Activated T-helper 17 cell treated with anti-CD3 and anti-CD28 coated beads, Interleukin-2, amount 50 U/mL, for 72 hours (primary cell): ENCODE measurements around the gene CHRNE. TPM values are rescaled to one million over a fixed set of nuclear protein-coding genes. Genes with fewer than 3 reads are reported as not detected.

Source experiments
- ATAC-seq: fragments of 150-1000 bp; cut with Tn5 transposase; replicated peaks from 2 replicates; pipeline ENCODE4 v1.10.0; 2021; ENCODE audit warnings: mild to moderate bottlenecking, moderate library complexity
- H3K27ac Mint-ChIP-seq: one replicate; pipeline ENCODE4 v1.8.0; 2022; ENCODE audit warnings: mixed read lengths
- H3K27me3 Mint-ChIP-seq: one replicate; pipeline ENCODE4 v1.8.0; 2022; ENCODE audit warnings: mixed read lengths
- H3K36me3 Mint-ChIP-seq: one replicate; pipeline ENCODE4 v1.8.0; 2022; ENCODE audit warnings: low read depth, mild to moderate bottlenecking, mixed read lengths
- H3K4me1 Mint-ChIP-seq: one replicate; pipeline ENCODE4 v1.8.0; 2022; ENCODE audit warnings: mixed read lengths
- H3K4me3 Mint-ChIP-seq: one replicate; pipeline ENCODE4 v1.8.0; 2022; ENCODE audit warnings: mild to moderate bottlenecking, mixed read lengths
- H3K9me3 Mint-ChIP-seq: one replicate; pipeline ENCODE4 v1.8.0; 2022; ENCODE audit warnings: mixed read lengths
- total RNA-seq, 2 donors: library from RNA; stranded (reverse); gene quantifications; one replicate each; pipeline ENCODE4 v1.2.3, GENCODE V29; 2022

Gene CHRNE
- total RNA-seq, 2 donors from 2014 or later = 0.35 to 0.69 TPM

- Mint-ChIP-seq H3K27me3 (no peaks in the 10 kb centered on the region), H3K4me1 (peaks cover 40% of the 10 kb centered on the region), H3K4me3 (peak overlapping the region; percentile 91), H3K9me3 (no peaks in the 10 kb centered on the region), H3K27ac (peak overlapping the region; percentile 94), H3K36me3 (peaks cover 88% of the 10 kb centered on the region)
- ATAC-seq = no peak
These were observed 41.8 kb upstream of the CHRNE start for GRCh38 chr17:4944554-4945175.

- H3K27me3 Mint-ChIP-seq = no peaks in the 10 kb centered on the region
- H3K9me3 Mint-ChIP-seq = no peaks in the 10 kb centered on the region
- peaks cover 40% of the 10 kb centered on the region for H3K4me1 Mint-ChIP-seq
- ATAC-seq = peak; percentile 22
- peaks cover 90% of the 10 kb centered on the region for H3K36me3 Mint-ChIP-seq
- H3K4me3 Mint-ChIP-seq = peak overlapping the region; percentile 91
- H3K27ac Mint-ChIP-seq = peak overlapping the region; percentile 94
These were observed 41.3 kb upstream of the CHRNE start for GRCh38 chr17:4944163-4944553.

- H3K27me3 Mint-ChIP-seq = no peaks in the 10 kb centered on the region
These were observed 40.0 kb upstream of the CHRNE start for GRCh38 chr17:4942760-4943508.

GRCh38 chr17:4941319-4941610 lies 38.4 kb upstream of the CHRNE start:
- Mint-ChIP-seq H3K4me3 (peak overlapping the region; percentile 91), H3K27me3 (no peaks in the 10 kb centered on the region), H3K4me1 (peaks cover 47% of the 10 kb centered on the region), H3K36me3 (peaks cover 94% of the 10 kb centered on the region), H3K27ac (peak overlapping the region; percentile 93), H3K9me3 (no peaks in the 10 kb centered on the region)
- ATAC-seq = no peak

More at GRCh38 chr17:4942760-4943508, 40.0 kb upstream of the CHRNE start:
- H3K4me1 Mint-ChIP-seq = peaks cover 46% of the 10 kb centered on the region
- peak overlapping the region; percentile 93 for H3K27ac Mint-ChIP-seq
- no peak for ATAC-seq
- H3K4me3 Mint-ChIP-seq = peak overlapping the region; percentile 91
- no peaks in the 10 kb centered on the region for H3K9me3 Mint-ChIP-seq
- peaks cover 95% of the 10 kb centered on the region for H3K36me3 Mint-ChIP-seq

- Mint-ChIP-seq H3K27me3 (no peaks in the 10 kb centered on the region), H3K4me1 (peaks cover 51% of the 10 kb centered on the region), H3K36me3 (peaks cover 94% of the 10 kb centered on the region), H3K9me3 (no peaks in the 10 kb centered on the region), H3K27ac (peak overlapping the region; percentile 93), H3K4me3 (peak overlapping the region; percentile 91)
- ATAC-seq = no peak
These were observed 37.8 kb upstream of the CHRNE start for GRCh38 chr17:4940555-4941318.

GRCh38 chr17:4939796-4940554 lies 37.1 kb upstream of the CHRNE start, which contains the start of the genes RNF167 and SLC25A11:
Gene RNF167 (plus strand): TSS chr17:4940268. CDS start chr17:4940910, 642 bp downstream.
Gene SLC25A11 (minus strand): TSS chr17:4940046. CDS start chr17:4939910, 136 bp downstream.
- H3K4me1 Mint-ChIP-seq = peaks cover 43% of the 10 kb centered on the region
- ATAC-seq = peak; percentile 86
- H3K36me3 Mint-ChIP-seq = peaks cover 88% of the 10 kb centered on the region
- no peaks in the 10 kb centered on the region for H3K9me3 Mint-ChIP-seq
- H3K4me3 Mint-ChIP-seq = peak within 1 kb of the TSS; percentile 91
- peak within 1 kb of the TSS; percentile 93 for H3K27ac Mint-ChIP-seq
- H3K27me3 Mint-ChIP-seq = no peaks in the 10 kb centered on the region

GRCh38 chr17:4939546-4939795 lies 36.6 kb upstream of the CHRNE start:
- ATAC-seq = peak; percentile 0
- Mint-ChIP-seq H3K9me3 (no peaks in the 10 kb centered on the region), H3K36me3 (peaks cover 84% of the 10 kb centered on the region), H3K27ac (peak overlapping the region; percentile 93), H3K4me1 (peaks cover 41% of the 10 kb centered on the region), H3K4me3 (peak overlapping the region; percentile 91), H3K27me3 (no peaks in the 10 kb centered on the region)

GRCh38 chr17:4938688-4939545 lies 36.0 kb upstream of the CHRNE start:
- no peaks in the 10 kb centered on the region for H3K27me3 Mint-ChIP-seq
- H3K9me3 Mint-ChIP-seq = no peaks in the 10 kb centered on the region
- peaks cover 84% of the 10 kb centered on the region for H3K36me3 Mint-ChIP-seq
- no peak for ATAC-seq
- H3K4me1 Mint-ChIP-seq = peaks cover 41% of the 10 kb centered on the region
- H3K4me3 Mint-ChIP-seq = peak overlapping the region; percentile 91
- H3K27ac Mint-ChIP-seq = peak overlapping the region; percentile 93

GRCh38 chr17:4938069-4938491 lies 35.2 kb upstream of the CHRNE start:
- H3K4me1 Mint-ChIP-seq = peaks cover 44% of the 10 kb centered on the region
- H3K36me3 Mint-ChIP-seq = peaks cover 78% of the 10 kb centered on the region
- no peaks in the 10 kb centered on the region for H3K27me3 Mint-ChIP-seq
- no peaks in the 10 kb centered on the region for H3K9me3 Mint-ChIP-seq
- H3K27ac Mint-ChIP-seq = peak overlapping the region; percentile 93
- ATAC-seq = no peak
- peak overlapping the region; percentile 91 for H3K4me3 Mint-ChIP-seq

- Mint-ChIP-seq H3K27me3 (no peaks in the 10 kb centered on the region), H3K9me3 (no peaks in the 10 kb centered on the region), H3K4me3 (peak overlapping the region; percentile 91), H3K27ac (peak overlapping the region; percentile 41), H3K4me1 (peaks cover 40% of the 10 kb centered on the region), H3K36me3 (peaks cover 73% of the 10 kb centered on the region)
- ATAC-seq = no peak
These were observed 34.7 kb upstream of the CHRNE start for GRCh38 chr17:4937553-4937952.

GRCh38 chr17:4936436-4936835 lies 33.5 kb upstream of the CHRNE start:
- no peaks in the 10 kb centered on the region for H3K9me3 Mint-ChIP-seq
- H3K36me3 Mint-ChIP-seq = peaks cover 61% of the 10 kb centered on the region
- H3K27me3 Mint-ChIP-seq = no peaks in the 10 kb centered on the region
- H3K4me3 Mint-ChIP-seq = no peak overlapping the region
- no peak for ATAC-seq
- H3K27ac Mint-ChIP-seq = peak overlapping the region; percentile 41
- peaks cover 33% of the 10 kb centered on the region for H3K4me1 Mint-ChIP-seq

GRCh38 chr17:4935650-4936049 lies 32.8 kb upstream of the CHRNE start:
- no peak overlapping the region for H3K4me3 Mint-ChIP-seq
- peaks cover 27% of the 10 kb centered on the region for H3K4me1 Mint-ChIP-seq
- H3K27ac Mint-ChIP-seq = peak overlapping the region; percentile 25
- peaks cover 54% of the 10 kb centered on the region for H3K36me3 Mint-ChIP-seq
- no peak for ATAC-seq
- H3K9me3 Mint-ChIP-seq = no peaks in the 10 kb centered on the region
- no peaks in the 10 kb centered on the region for H3K27me3 Mint-ChIP-seq

- peak overlapping the region; percentile 42 for H3K4me3 Mint-ChIP-seq
These were observed 31.5 kb upstream of the CHRNE start for GRCh38 chr17:4934173-4934979.

More at GRCh38 chr17:4934173-4934979, 31.5 kb upstream of the CHRNE start:
- H3K36me3 Mint-ChIP-seq = peaks cover 50% of the 10 kb centered on the region
- no peaks in the 10 kb centered on the region for H3K9me3 Mint-ChIP-seq
- peak; percentile 85 for ATAC-seq
- H3K27me3 Mint-ChIP-seq = no peaks in the 10 kb centered on the region
- peaks cover 27% of the 10 kb centered on the region for H3K4me1 Mint-ChIP-seq
- peak overlapping the region; percentile 47 for H3K27ac Mint-ChIP-seq
